HEK293T (cell line): ENCODE data around the gene TMEM42.

ENCODE experiments used
- ARNT ChIP-seq: fragments of 450-650 bp; IDR thresholded peaks from 2 replicates; pipeline ENCODE4 v1.6.1; 2017; ENCODE audit warnings: mild to moderate bottlenecking
- CTBP1 ChIP-seq: fragments of 450-650 bp; IDR thresholded peaks from 2 replicates; pipeline ENCODE4 v1.6.1; 2016; ENCODE audit warnings: borderline replicate concordance
- FOXM1 ChIP-seq: fragments of 450-650 bp; IDR thresholded peaks from 2 replicates; pipeline ENCODE4 v1.6.1; 2017; ENCODE audit warnings: mild to moderate bottlenecking, borderline replicate concordance
- HDGF ChIP-seq: fragments of 450-650 bp; IDR thresholded peaks from 2 replicates; pipeline ENCODE4 v1.6.1; 2017; ENCODE audit warnings: antibody characterized with exemption, borderline replicate concordance
- LEF1 ChIP-seq: fragments of 450-650 bp; IDR thresholded peaks from 2 replicates; pipeline ENCODE4 v1.6.1; 2017; ENCODE audit warnings: mild to moderate bottlenecking, borderline replicate concordance
- NFRKB ChIP-seq: fragments of 450-650 bp; IDR thresholded peaks from 2 replicates; pipeline ENCODE4 v1.6.1; 2016; ENCODE audit warnings: mild to moderate bottlenecking, moderate library complexity
- TARDBP ChIP-seq: fragments of 450-650 bp; IDR thresholded peaks from 2 replicates; pipeline ENCODE4 v1.6.1; 2016

DNA sequence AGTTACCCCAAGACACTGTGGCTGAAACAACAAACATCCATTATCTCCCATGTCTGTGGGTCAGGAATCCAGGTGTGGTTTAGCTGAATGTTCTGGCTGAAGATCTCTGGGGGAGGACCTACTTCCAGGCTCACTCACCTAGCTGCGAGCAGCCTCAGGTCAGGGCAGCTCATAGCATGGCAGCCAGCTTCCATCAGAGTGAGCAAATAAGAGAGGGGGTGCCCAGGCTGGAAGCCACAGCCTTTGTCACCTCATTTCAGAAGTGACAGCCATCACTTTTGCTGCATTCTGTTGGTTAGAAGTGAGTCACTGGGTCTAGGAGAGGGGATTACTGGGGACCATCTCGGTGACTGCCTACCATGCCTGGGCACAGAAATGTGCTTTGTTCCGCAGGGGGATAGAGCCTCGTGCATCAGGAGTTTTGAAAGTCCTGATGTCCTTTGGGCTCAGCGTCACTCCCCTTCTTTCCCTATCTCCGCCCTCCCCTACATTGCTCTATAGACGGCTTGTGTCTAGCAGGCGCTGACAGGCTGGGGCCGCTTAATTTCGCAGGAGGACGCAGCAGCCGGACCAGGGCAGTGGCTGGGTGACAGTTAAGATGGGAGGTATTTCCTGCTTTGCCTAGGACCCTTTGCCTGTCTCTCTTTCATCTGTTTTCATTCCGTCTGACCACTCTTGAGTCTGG is 38.1 kb downstream of the TMEM42 start:
- TF ChIP-seq CTBP1 (no peak), ARNT (no peak), NFRKB (no peak), FOXM1 (no peak), TARDBP (no peak), HDGF (no peak), LEF1 (no peak)
